ENCODE data around the gene ZNF605.

DNA sequence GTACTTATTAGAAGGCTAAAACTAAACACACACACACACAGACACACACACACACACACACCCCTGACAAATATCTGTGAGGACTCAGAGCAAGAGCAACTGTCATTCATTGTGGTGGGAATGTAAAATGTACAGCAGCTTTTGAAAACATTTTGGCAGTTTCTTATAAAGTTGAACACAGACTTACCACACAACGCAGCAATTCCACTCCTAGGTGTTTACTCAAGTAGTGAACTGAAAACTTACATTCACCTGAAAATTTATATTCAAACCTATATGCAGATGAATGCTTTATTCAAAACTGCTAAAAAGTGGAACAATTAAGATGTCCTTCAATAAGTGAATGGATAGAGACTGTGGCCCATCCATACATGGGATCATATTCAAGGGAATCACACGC lies 18.6 kb downstream of the ZNF605 start:
- TF ChIP-seq, protein P1, sequence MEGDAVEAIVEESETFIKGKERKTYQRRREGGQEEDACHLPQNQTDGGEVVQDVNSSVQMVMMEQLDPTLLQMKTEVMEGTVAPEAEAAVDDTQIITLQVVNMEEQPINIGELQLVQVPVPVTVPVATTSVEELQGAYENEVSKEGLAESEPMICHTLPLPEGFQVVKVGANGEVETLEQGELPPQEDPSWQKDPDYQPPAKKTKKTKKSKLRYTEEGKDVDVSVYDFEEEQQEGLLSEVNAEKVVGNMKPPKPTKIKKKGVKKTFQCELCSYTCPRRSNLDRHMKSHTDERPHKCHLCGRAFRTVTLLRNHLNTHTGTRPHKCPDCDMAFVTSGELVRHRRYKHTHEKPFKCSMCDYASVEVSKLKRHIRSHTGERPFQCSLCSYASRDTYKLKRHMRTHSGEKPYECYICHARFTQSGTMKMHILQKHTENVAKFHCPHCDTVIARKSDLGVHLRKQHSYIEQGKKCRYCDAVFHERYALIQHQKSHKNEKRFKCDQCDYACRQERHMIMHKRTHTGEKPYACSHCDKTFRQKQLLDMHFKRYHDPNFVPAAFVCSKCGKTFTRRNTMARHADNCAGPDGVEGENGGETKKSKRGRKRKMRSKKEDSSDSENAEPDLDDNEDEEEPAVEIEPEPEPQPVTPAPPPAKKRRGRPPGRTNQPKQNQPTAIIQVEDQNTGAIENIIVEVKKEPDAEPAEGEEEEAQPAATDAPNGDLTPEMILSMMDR (IDR thresholded peaks at IDR 0.05) = no peak
- TF ChIP-seq POLR2A (IDR thresholded peaks at IDR 0.05) = no peak
- no peak for TF ChIP-seq EP300 (IDR thresholded peaks at IDR 0.05)
